HG03135 (cell line): ENCODE data around the gene HMSD.

Experiments
- ATAC-seq: cut with Tn5 transposase; IDR thresholded peaks from one replicate; pipeline ENCODE4 v1.9.1; 2021; ENCODE audit warnings: mild to moderate bottlenecking, moderate library complexity; ENCODE audit not compliant: unreplicated experiment

Gene HMSD

DNA sequence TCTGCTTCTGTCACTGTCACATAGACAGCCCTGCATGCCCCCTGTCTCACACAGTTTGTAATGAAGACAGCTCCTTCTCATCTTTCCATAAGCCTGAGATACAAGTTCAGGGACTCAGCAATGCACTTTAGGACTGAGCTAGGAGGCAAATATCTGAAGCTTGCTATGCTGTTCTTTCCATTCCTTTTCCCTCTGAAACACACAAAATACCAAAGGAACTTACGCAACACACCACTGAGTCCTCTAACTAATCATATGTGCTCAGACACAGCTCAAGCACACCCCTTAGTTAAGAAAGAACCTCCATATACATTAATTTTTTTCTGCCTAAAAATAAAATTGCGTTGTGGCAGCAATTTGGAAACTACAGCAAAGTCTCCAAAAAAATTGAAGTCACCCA is 38.6 kb downstream of the HMSD start:
- ATAC-seq, result no peak

DNA sequence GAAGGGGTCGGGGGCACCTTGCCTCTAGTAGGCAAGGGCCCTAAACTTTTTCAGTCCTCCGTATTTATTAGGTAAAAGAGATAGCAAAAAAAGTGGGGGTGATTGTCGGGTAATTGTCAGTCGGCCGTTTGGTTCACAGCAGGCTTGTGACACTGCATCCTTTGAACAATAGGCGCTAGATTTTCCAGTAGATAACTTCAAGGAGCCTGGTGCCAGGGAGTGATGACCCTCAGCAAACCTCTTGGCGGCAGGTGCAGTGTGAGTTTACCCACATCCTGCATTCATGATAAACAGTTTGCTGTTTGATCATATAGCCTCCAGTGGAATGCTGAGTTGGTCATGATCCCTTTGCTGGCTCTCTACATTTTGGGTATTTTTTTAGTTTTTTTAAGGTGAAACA is 43.6 kb downstream of the HMSD start:
- no peak for ATAC-seq

DNA sequence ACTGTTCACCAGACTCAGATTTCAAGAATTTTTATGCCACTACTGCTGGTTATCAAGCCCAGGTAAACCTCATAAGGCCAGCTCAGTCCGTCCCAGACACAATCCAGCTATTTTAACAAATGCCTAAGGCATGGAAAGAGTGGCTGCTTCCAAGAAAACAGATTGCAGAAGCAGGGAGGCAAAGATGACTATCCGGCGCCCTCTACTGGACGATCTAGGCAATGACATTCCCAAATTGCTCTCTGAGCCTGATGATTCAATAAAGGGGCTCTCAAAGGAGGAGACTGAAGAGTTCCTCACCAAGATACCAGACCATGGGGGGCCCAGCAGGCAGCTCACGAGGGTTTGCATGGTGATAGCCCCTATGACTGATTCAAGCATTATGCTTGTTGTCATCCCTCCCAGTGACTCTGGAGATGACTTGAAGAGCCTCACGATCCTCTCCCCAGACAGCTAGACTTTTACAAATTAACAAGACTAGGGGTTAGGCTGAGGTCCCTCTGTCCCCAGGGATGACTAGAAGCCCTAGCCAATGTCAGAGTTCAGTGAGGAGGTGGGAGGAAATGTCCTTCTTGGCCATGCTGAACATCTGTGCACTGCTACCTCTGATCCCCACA is 45.8 kb downstream of the HMSD start:
- ATAC-seq, result no peak

DNA sequence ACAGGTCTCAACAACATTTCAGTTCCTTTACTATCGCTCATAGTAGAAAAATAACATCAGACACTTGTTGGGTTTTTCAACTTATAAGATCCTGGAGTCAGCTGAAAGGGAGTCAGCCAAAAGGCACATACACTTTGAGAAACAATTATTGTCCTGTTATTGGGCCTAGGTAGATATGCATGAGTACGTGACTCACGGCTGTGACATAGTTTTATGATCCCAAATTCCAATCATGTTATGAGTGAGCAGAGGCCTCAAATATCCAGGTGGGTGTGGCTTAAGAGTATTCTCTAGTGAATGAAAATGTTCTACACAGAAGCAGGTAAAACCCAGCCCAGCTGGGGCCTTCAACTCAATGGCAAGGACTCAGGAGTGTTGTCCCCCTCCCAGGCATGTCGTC is 47.9 kb downstream of the HMSD start:
- no peak for ATAC-seq

DNA sequence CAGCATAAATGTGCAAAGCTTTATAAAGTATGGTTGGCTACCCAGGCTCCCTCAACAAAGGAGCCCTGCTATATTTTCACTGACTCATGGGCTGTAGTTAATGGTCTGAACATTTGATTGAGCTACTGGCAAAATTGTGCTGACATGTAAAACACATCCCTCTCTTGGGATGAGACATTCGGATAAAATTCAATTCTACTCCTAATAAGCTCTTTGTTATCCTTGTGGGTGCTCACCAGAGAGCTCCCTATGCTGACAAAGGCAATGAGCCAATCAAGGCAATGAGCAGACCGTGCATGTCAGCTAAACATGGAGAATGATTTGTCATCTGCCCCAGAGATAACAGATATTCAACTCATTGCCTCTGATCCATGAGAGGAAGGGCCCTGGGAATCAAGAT is 48.5 kb downstream of the HMSD start:
- no peak for ATAC-seq

DNA sequence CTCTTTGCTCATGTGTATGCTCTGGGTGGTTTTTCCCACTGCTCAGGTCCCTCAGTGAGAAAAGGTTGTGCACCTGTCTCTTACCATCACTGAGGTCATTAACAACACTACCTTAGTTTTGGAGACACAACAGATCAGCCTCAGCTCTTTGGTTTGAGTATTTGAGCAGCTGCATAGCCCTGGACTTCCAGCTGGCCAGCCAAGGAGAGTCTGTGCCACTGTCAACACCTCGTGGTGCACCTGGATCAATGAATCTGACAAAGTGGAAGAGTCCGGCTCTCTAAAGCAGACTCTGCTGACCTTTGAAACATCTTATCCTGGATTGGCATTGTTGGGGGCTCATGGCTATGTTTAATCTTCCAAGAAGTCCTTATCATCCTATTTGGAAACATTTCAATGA is 50.8 kb downstream of the HMSD start:
- ATAC-seq, result no peak

DNA sequence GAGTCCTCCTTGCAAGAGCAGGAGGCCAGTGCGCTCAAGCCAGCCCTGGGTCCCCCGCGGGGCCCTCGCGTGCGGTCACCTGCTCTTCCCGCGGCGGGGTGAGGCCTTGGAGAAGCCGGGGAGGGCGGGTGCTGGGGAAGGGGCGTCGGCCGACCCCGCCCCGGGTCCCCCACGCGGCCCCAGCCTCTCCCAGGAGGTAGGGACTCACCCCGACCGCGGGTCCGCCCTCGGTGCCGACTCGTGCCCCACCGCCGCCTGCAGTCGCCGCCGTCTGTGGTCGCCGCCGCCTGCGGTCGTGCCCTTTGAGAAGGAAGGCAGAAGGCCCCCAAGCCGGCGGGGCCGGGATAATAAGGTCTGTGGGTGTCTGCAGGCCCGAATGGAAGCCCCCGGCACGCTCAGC is 53.5 kb downstream of the HMSD start:
- ATAC-seq, result no peak

DNA sequence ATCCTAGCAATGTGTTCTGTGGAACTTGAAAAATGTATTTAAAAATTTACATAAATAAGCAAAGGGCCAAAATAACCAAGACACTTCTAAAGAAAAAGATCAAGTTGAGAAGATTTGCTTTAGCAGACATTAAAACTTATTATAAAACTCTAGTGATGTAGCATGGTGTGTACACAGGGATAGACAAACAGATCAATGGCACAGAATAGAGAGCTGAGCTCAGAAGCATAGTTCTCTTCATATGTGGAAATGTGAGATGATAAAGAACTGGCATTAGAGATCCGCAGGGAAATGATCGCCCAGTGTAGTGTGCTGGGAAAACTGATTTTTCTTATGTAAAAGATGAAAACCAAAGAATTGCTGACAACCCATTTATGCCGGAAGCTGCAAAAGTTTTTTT is 60.2 kb downstream of the HMSD start:
- no peak for ATAC-seq
